ENCODE results near the gene SYT3.

Gene SYT3

DNA sequence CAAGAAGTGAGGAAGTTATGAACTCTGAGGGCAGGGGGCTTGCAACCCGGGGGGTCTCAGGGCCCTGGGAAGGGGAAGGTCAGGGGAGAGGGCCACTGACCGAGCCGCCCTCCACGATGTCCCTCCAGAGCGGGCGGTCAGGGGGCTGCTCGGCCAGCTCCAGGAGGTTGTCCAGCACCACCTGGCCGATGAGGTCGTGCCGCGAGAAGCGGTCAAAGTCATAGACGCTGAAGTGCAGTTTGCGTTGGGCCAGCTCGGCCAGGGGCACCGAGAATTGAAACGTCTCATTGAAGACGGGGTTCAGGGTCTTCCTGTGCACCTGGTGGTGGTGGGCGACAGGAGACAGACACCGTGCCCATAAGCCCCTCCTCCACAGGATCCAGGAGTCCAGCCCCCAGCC lies 10.5 kb downstream of the SYT3 start:
- Histone ChIP-seq H3K23ac (ENCODE audit: low read length) (no peak overlapping the region), H3K36me3 (ENCODE audit: control insufficient read depth, insufficient read depth, low read length) (no peaks in the 10 kb centered on the region), H2BK120ac (ENCODE audit: low read depth, low read length) (no peak overlapping the region), H4K8ac (ENCODE audit: low read depth, low read length) (no peak overlapping the region), H3K79me1 (ENCODE audit: low read length) (no peaks in the 10 kb centered on the region), H3K4me2 (ENCODE audit: low read length) (no peak overlapping the region), H3K4ac (ENCODE audit: low read depth, low read length) (no peak overlapping the region), H4K5ac (ENCODE audit: low read length) (no peak overlapping the region), H3K79me2 (ENCODE audit: control insufficient read depth, insufficient read depth, low read length) (no peaks in the 10 kb centered on the region), H3K4me3 (ENCODE audit: low read length) (no peak overlapping the region), H2BK15ac (replicated peaks; ENCODE audit: low read depth) (no peak overlapping the region), H3K27ac (ENCODE audit: low read depth, low read length) (no peak overlapping the region), H3K18ac (ENCODE audit: low read length) (no peak overlapping the region), H3K56ac (ENCODE audit: low read length) (no peak overlapping the region), H3K9ac (ENCODE audit: low read length) (no peak overlapping the region), H2AK5ac (ENCODE audit: low read length) (no peak overlapping the region), H3K4me1 (ENCODE audit: control insufficient read depth, low read depth, low read length) (no peaks in the 10 kb centered on the region), H2BK5ac (ENCODE audit: low read length) (no peak overlapping the region), H3K27me3 (ENCODE audit: insufficient read depth, low read length, poor library complexity) (no peaks in the 10 kb centered on the region)
- no CpG with 5 or more reads among the region's 20 CpGs for WGBS (ENCODE audit: extremely low coverage, insufficient coverage, low lambda C conversion rate)
- no peak for DNase-seq

DNA sequence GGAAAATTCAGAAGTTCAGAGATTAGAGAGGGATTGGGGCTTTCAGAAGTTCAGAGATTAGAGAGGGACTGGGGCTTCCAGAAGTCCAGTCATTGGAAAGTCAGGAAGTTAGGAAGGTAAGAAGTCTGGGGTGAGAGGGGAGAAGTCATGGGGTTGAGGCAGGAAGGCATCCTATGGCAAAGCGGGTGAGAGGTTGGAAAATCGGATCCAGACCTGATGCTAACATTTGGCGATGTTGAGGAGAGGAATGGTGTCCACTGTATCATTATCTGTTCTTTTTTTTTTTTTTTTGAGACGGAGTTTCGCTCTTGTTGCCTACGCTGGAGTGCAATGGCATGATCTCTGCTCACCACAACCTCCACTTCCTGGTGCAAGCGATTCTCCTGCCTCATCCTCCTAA lies 11.1 kb downstream of the SYT3 start:
- Histone ChIP-seq H4K5ac (ENCODE audit: low read length) (no peak overlapping the region), H3K79me1 (ENCODE audit: low read length) (no peaks in the 10 kb centered on the region), H3K23ac (ENCODE audit: low read length) (no peak overlapping the region), H3K36me3 (ENCODE audit: control insufficient read depth, insufficient read depth, low read length) (no peaks in the 10 kb centered on the region), H3K9ac (ENCODE audit: low read length) (no peak overlapping the region), H3K4me1 (ENCODE audit: control insufficient read depth, low read depth, low read length) (no peaks in the 10 kb centered on the region), H2BK120ac (ENCODE audit: low read depth, low read length) (no peak overlapping the region), H3K4me2 (ENCODE audit: low read length) (no peak overlapping the region), H2BK5ac (ENCODE audit: low read length) (no peak overlapping the region), H3K27me3 (ENCODE audit: insufficient read depth, low read length, poor library complexity) (no peaks in the 10 kb centered on the region), H2BK15ac (replicated peaks; ENCODE audit: low read depth) (no peak overlapping the region), H2AK5ac (ENCODE audit: low read length) (no peak overlapping the region), H3K27ac (ENCODE audit: low read depth, low read length) (no peak overlapping the region), H3K18ac (ENCODE audit: low read length) (no peak overlapping the region), H4K8ac (ENCODE audit: low read depth, low read length) (no peak overlapping the region), H3K56ac (ENCODE audit: low read length) (no peak overlapping the region), H3K79me2 (ENCODE audit: control insufficient read depth, insufficient read depth, low read length) (no peaks in the 10 kb centered on the region), H3K4ac (ENCODE audit: low read depth, low read length) (no peak overlapping the region), H3K4me3 (ENCODE audit: low read length) (no peak overlapping the region)
- no peak for DNase-seq
- WGBS (ENCODE audit: extremely low coverage, insufficient coverage, low lambda C conversion rate): no CpG with 5 or more reads among the region's 7 CpGs

- Histone ChIP-seq H3K4me3 (ENCODE audit: low read length) (no peak overlapping the region), H3K9ac (ENCODE audit: low read length) (no peak overlapping the region), H3K4ac (ENCODE audit: low read depth, low read length) (no peak overlapping the region), H3K79me1 (ENCODE audit: low read length) (no peaks in the 10 kb centered on the region), H4K8ac (ENCODE audit: low read depth, low read length) (no peak overlapping the region), H2BK15ac (replicated peaks; ENCODE audit: low read depth) (no peak overlapping the region), H3K4me2 (ENCODE audit: low read length) (no peak overlapping the region), H2BK5ac (ENCODE audit: low read length) (no peak overlapping the region), H3K4me1 (ENCODE audit: control insufficient read depth, low read depth, low read length) (no peaks in the 10 kb centered on the region), H2BK120ac (ENCODE audit: low read depth, low read length) (no peak overlapping the region), H2AK5ac (ENCODE audit: low read length) (no peak overlapping the region), H3K23ac (ENCODE audit: low read length) (no peak overlapping the region), H4K5ac (ENCODE audit: low read length) (no peak overlapping the region), H3K56ac (ENCODE audit: low read length) (no peak overlapping the region), H3K27ac (ENCODE audit: low read depth, low read length) (no peak overlapping the region), H3K27me3 (ENCODE audit: insufficient read depth, low read length, poor library complexity) (no peaks in the 10 kb centered on the region), H3K18ac (ENCODE audit: low read length) (no peak overlapping the region), H3K79me2 (ENCODE audit: control insufficient read depth, insufficient read depth, low read length) (no peaks in the 10 kb centered on the region), H3K36me3 (ENCODE audit: control insufficient read depth, insufficient read depth, low read length) (no peaks in the 10 kb centered on the region)
- WGBS (ENCODE audit: extremely low coverage, insufficient coverage, low lambda C conversion rate): no CpG with 5 or more reads among the region's 5 CpGs
- DNase-seq: no peak
These were observed 11.5 kb downstream of the SYT3 start for GRCh38 chr19:50628146-50628545.

GRCh38 chr19:50626795-50627194 lies 12.9 kb downstream of the SYT3 start:
- DNase-seq: no peak
- Histone ChIP-seq H3K56ac (ENCODE audit: low read length) (no peak overlapping the region), H2BK5ac (ENCODE audit: low read length) (no peak overlapping the region), H3K23ac (ENCODE audit: low read length) (no peak overlapping the region), H3K9ac (ENCODE audit: low read length) (no peak overlapping the region), H3K79me1 (ENCODE audit: low read length) (no peaks in the 10 kb centered on the region), H3K79me2 (ENCODE audit: control insufficient read depth, insufficient read depth, low read length) (no peaks in the 10 kb centered on the region), H3K4ac (ENCODE audit: low read depth, low read length) (no peak overlapping the region), H3K4me2 (ENCODE audit: low read length) (no peak overlapping the region), H3K27ac (ENCODE audit: low read depth, low read length) (no peak overlapping the region), H2BK15ac (replicated peaks; ENCODE audit: low read depth) (no peak overlapping the region), H3K4me3 (ENCODE audit: low read length) (no peak overlapping the region), H2BK120ac (ENCODE audit: low read depth, low read length) (no peak overlapping the region), H3K27me3 (ENCODE audit: insufficient read depth, low read length, poor library complexity) (no peaks in the 10 kb centered on the region), H2AK5ac (ENCODE audit: low read length) (no peak overlapping the region), H4K8ac (ENCODE audit: low read depth, low read length) (no peak overlapping the region), H3K18ac (ENCODE audit: low read length) (no peak overlapping the region), H4K5ac (ENCODE audit: low read length) (no peak overlapping the region), H3K4me1 (ENCODE audit: control insufficient read depth, low read depth, low read length) (no peaks in the 10 kb centered on the region), H3K36me3 (ENCODE audit: control insufficient read depth, insufficient read depth, low read length) (no peaks in the 10 kb centered on the region)
- WGBS (ENCODE audit: extremely low coverage, insufficient coverage, low lambda C conversion rate): no CpG with 5 or more reads among the region's 4 CpGs

- DNase-seq: no peak
- Histone ChIP-seq H4K5ac (ENCODE audit: low read length) (no peak overlapping the region), H3K79me2 (ENCODE audit: control insufficient read depth, insufficient read depth, low read length) (no peaks in the 10 kb centered on the region), H3K4me3 (ENCODE audit: low read length) (no peak overlapping the region), H3K4me2 (ENCODE audit: low read length) (no peak overlapping the region), H3K18ac (ENCODE audit: low read length) (no peak overlapping the region), H3K23ac (ENCODE audit: low read length) (no peak overlapping the region), H3K79me1 (ENCODE audit: low read length) (no peaks in the 10 kb centered on the region), H3K36me3 (ENCODE audit: control insufficient read depth, insufficient read depth, low read length) (no peaks in the 10 kb centered on the region), H3K9ac (ENCODE audit: low read length) (no peak overlapping the region), H3K27me3 (ENCODE audit: insufficient read depth, low read length, poor library complexity) (no peaks in the 10 kb centered on the region), H2BK15ac (replicated peaks; ENCODE audit: low read depth) (no peak overlapping the region), H2AK5ac (ENCODE audit: low read length) (no peak overlapping the region), H2BK120ac (ENCODE audit: low read depth, low read length) (no peak overlapping the region), H3K4ac (ENCODE audit: low read depth, low read length) (no peak overlapping the region), H2BK5ac (ENCODE audit: low read length) (no peak overlapping the region), H3K4me1 (ENCODE audit: control insufficient read depth, low read depth, low read length) (no peaks in the 10 kb centered on the region), H3K56ac (ENCODE audit: low read length) (no peak overlapping the region), H3K27ac (ENCODE audit: low read depth, low read length) (no peak overlapping the region), H4K8ac (ENCODE audit: low read depth, low read length) (no peak overlapping the region)
- no CpG with 5 or more reads among the region's 4 CpGs for WGBS (ENCODE audit: extremely low coverage, insufficient coverage, low lambda C conversion rate)
These were observed 13.7 kb downstream of the SYT3 start for GRCh38 chr19:50626011-50626410.

GRCh38 chr19:50624949-50625600 lies 14.6 kb downstream of the SYT3 start:
- Histone ChIP-seq H3K36me3 (ENCODE audit: control insufficient read depth, insufficient read depth, low read length) (no peaks in the 10 kb centered on the region), H3K79me1 (ENCODE audit: low read length) (no peaks in the 10 kb centered on the region), H3K18ac (ENCODE audit: low read length) (no peak overlapping the region), H3K4me2 (ENCODE audit: low read length) (no peak overlapping the region), H3K27ac (ENCODE audit: low read depth, low read length) (no peak overlapping the region), H3K79me2 (ENCODE audit: control insufficient read depth, insufficient read depth, low read length) (no peaks in the 10 kb centered on the region), H2BK15ac (replicated peaks; ENCODE audit: low read depth) (no peak overlapping the region), H3K4me1 (ENCODE audit: control insufficient read depth, low read depth, low read length) (no peaks in the 10 kb centered on the region), H2BK5ac (ENCODE audit: low read length) (no peak overlapping the region), H3K23ac (ENCODE audit: low read length) (no peak overlapping the region), H3K4me3 (ENCODE audit: low read length) (no peak overlapping the region), H4K5ac (ENCODE audit: low read length) (no peak overlapping the region), H2BK120ac (ENCODE audit: low read depth, low read length) (no peak overlapping the region), H4K8ac (ENCODE audit: low read depth, low read length) (no peak overlapping the region), H3K27me3 (ENCODE audit: insufficient read depth, low read length, poor library complexity) (no peaks in the 10 kb centered on the region), H3K9ac (ENCODE audit: low read length) (no peak overlapping the region), H3K56ac (ENCODE audit: low read length) (no peak overlapping the region), H3K4ac (ENCODE audit: low read depth, low read length) (no peak overlapping the region), H2AK5ac (ENCODE audit: low read length) (no peak overlapping the region)
- no peak for DNase-seq
- no CpG with 5 or more reads among the region's 44 CpGs for WGBS (ENCODE audit: extremely low coverage, insufficient coverage, low lambda C conversion rate)

Data from mesendoderm (in vitro differentiated cells).